ENCODE data around the gene LAMB1. TPM values are rescaled to one million over a fixed set of nuclear protein-coding genes. Genes with fewer than 3 reads are reported as not detected.

Gene LAMB1
- total RNA-seq, 4 donors from 2014 or later, result 22.5 to 101 (median 32.5) TPM

GRCh38 chr7:107953265-107953923, 49.6 kb downstream of the LAMB1 start:
- no peak for DNase-seq
- intact Hi-C loops (cut with DNase I), result no loop called here
- H3K27ac ChIP-seq, result no peak overlapping the region

GRCh38 chr7:107951896-107952295, 51.1 kb downstream of the LAMB1 start:
- DNase-seq, result no peak
- no peak overlapping the region for H3K4me3 ChIP-seq
- no peaks in the 10 kb centered on the region for H3K9me3 ChIP-seq
- H3K36me3 ChIP-seq, result peaks cover 4 to 79% (median 19%) of the 10 kb centered on the region in 3 donors
- 66 to 86% methylated on average over 3 to 5 of the region's 9 CpGs for WGBS, 2 donors
- peak overlapping the region in 1 of 4 donors; percentile 2 for H3K27ac ChIP-seq
- H3K4me1 ChIP-seq, result peaks cover 0 to 32% (median 5%) of the 10 kb centered on the region in 3 donors
- H3K27me3 ChIP-seq, result no peaks in the 10 kb centered on the region
- intact Hi-C loops (cut with DNase I), result no loop called here
- TF ChIP-seq CTCF (IDR thresholded peaks at IDR 0.05) (no peak), POLR2A (IDR thresholded peaks at IDR 0.05) (no peak)

More at GRCh38 chr7:107953265-107953923, 49.6 kb downstream of the LAMB1 start:
- H3K4me3 ChIP-seq, result no peak overlapping the region
- 74 to 84% methylated on average over 7 to 8 of the region's 10 CpGs for WGBS, 2 donors
- TF ChIP-seq CTCF (IDR thresholded peaks at IDR 0.05), result no peak
- TF ChIP-seq POLR2A (IDR thresholded peaks at IDR 0.05), result no peak
- no peaks in the 10 kb centered on the region for H3K9me3 ChIP-seq
- H3K4me1 ChIP-seq, result peaks cover 0 to 47% (median 11%) of the 10 kb centered on the region in 3 donors
- peaks cover 4 to 78% (median 19%) of the 10 kb centered on the region in 3 donors for H3K36me3 ChIP-seq
- no peaks in the 10 kb centered on the region for H3K27me3 ChIP-seq

- TF ChIP-seq CTCF (IDR thresholded peaks at IDR 0.05) (no peak), POLR2A (IDR thresholded peaks at IDR 0.05) (no peak)
- WGBS, 2 donors, result 90 to 91% methylated on average over 11 to 14 of the region's 14 CpGs
- intact Hi-C loops (cut with DNase I), result no loop called here
- Histone ChIP-seq H3K27ac (no peak overlapping the region), H3K36me3 (peaks cover 4 to 79% (median 17%) of the 10 kb centered on the region in 3 donors), H3K4me3 (no peak overlapping the region), H3K4me1 (peaks cover 0 to 26% (median 5%) of the 10 kb centered on the region in 3 donors), H3K9me3 (no peaks in the 10 kb centered on the region), H3K27me3 (no peaks in the 10 kb centered on the region)
- no peak for DNase-seq
These were observed 51.7 kb downstream of the LAMB1 start for GRCh38 chr7:107951172-107951787.

- intact Hi-C loops (cut with DNase I), result no loop called here
- TF ChIP-seq POLR2A (IDR thresholded peaks at IDR 0.05), result no peak
- TF ChIP-seq CTCF (IDR thresholded peaks at IDR 0.05), result no peak
These were observed 53.5 kb downstream of the LAMB1 start for GRCh38 chr7:107949443-107949935.

More at GRCh38 chr7:107949443-107949935, 53.5 kb downstream of the LAMB1 start:
- Histone ChIP-seq H3K4me1 (peaks cover 0 to 26% (median 5%) of the 10 kb centered on the region in 3 donors), H3K36me3 (peaks cover 4 to 73% (median 11%) of the 10 kb centered on the region in 3 donors), H3K27ac (peak overlapping the region in 2 of 4 donors; percentile 10 to 48), H3K9me3 (no peaks in the 10 kb centered on the region), H3K27me3 (no peaks in the 10 kb centered on the region), H3K4me3 (no peak overlapping the region)
- no peak for DNase-seq
- 69 to 88% methylated on average over 1 of the region's 1 CpG for WGBS, 2 donors

Data from esophagus squamous epithelium (tissue), 5 donors.